ENCODE data around the gene CPT2. TPM values are rescaled to one million over a fixed set of nuclear protein-coding genes. Genes with fewer than 3 reads are reported as not detected.

Gene CPT2
- total RNA-seq, 1 donor from 2014 or later: 22.9 TPM

DNA sequence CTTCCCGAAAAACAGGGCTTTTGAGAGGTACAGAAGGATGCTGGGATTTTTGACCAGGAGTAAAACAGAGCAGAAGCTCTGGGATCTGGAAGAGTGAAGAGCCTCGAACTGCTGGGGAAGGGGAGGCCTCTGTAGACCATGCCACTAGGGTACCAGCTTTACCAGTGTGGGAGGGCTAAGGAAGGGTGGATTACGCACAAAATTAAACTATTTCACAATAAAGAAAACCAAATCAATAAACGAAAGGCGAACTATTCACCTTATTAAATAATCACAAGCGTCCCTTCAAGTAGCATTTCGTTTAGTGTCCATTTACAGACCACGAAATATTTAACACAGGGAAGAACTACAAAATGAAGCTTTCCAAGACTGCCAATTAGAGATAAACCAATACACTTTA is 23.1 kb downstream of the CPT2 start:
- TF ChIP-seq, protein P1, sequence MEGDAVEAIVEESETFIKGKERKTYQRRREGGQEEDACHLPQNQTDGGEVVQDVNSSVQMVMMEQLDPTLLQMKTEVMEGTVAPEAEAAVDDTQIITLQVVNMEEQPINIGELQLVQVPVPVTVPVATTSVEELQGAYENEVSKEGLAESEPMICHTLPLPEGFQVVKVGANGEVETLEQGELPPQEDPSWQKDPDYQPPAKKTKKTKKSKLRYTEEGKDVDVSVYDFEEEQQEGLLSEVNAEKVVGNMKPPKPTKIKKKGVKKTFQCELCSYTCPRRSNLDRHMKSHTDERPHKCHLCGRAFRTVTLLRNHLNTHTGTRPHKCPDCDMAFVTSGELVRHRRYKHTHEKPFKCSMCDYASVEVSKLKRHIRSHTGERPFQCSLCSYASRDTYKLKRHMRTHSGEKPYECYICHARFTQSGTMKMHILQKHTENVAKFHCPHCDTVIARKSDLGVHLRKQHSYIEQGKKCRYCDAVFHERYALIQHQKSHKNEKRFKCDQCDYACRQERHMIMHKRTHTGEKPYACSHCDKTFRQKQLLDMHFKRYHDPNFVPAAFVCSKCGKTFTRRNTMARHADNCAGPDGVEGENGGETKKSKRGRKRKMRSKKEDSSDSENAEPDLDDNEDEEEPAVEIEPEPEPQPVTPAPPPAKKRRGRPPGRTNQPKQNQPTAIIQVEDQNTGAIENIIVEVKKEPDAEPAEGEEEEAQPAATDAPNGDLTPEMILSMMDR (conservative IDR thresholded peaks at IDR 0.05): no peak
- Mint-ChIP-seq H3K36me3 (ENCODE audit: low read depth) (no peaks in the 10 kb centered on the region), H3K4me3 (peak overlapping the region; percentile 92), H3K27me3 (ENCODE audit: low read depth) (no peaks in the 10 kb centered on the region), H3K4me1 (peaks cover 39% of the 10 kb centered on the region), H3K27ac (ENCODE audit: unreplicated experiment) (peak overlapping the region; percentile 32), H3K9me3 (no peaks in the 10 kb centered on the region)
- no peak for DNase-seq (ENCODE audit: low read depth, low spot score)

DNA sequence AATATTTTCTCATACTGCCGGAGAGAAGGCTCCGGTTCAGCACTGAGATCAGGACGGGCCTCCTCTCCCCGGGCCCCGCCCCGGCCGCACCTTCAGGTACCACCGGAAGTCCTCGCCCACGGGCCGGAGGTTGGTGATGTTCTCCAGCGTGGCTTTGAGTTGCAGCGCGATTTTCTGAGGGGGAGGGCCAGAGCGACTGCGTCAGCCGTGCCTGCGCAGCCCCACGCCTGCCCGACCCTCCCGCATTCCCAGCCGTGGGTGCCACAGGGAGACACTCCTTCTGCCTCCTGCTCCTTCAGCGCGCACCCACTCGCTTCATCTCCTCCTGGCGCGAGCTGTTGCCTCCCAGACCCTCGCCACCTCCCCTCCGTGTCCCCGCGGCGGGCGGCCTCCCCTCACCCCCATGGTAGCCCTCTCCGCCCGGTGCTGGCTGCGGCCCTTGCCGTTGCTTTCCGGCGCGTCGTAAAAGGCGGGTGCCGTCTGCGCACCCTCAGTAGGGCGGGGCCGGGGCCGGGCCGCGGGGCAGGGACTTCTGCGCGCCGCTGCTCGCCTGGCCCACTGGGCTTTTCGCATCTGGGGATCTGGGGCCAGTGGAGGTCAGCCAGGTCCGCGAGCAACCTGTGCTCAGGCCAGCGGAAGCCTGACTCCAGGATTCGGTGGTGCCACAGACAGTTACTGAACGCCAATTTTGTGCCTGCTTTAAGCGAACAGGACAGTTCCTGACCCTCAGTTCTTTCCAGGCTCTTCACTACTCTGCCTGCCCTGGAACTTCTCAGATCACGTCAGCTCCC is 23.7 kb downstream of the CPT2 start, which contains the start of gene CZIB:
Gene CZIB, minus strand, starts transcription at position 464 of the 791 bp plus-strand sequence. Its CDS starts 59 bp downstream, at position 405.
- Mint-ChIP-seq H3K4me3 (peak within 1 kb of the TSS; percentile 92), H3K27ac (ENCODE audit: unreplicated experiment) (peak within 1 kb of the TSS; percentile 96), H3K27me3 (ENCODE audit: low read depth) (no peaks in the 10 kb centered on the region), H3K9me3 (no peaks in the 10 kb centered on the region), H3K36me3 (ENCODE audit: low read depth) (no peaks in the 10 kb centered on the region), H3K4me1 (peaks cover 34% of the 10 kb centered on the region)
- TF ChIP-seq, protein P1 (conservative IDR thresholded peaks at IDR 0.05): no peak
- peak; percentile 91 for DNase-seq (ENCODE audit: low read depth, low spot score)

DNA sequence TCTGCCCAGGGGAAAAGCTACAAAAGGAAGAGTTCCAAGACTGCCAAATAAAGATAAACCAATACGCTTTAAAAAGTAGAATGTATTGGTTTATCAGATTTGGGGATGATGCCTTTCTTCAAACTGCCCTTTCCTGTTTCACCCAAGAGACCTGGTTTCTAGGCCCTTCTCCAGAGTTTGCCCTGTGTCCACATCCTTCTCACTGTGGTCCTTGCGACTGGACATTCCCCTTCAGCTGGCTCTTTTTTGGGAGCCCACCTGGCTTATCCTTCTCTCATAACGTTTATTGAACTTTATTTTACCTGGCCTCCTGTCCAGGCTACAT is 24.3 kb downstream of the CPT2 start:
- H3K4me1 Mint-ChIP-seq: peaks cover 32% of the 10 kb centered on the region
- TF ChIP-seq, protein P1 (conservative IDR thresholded peaks at IDR 0.05): no peak
- H3K36me3 Mint-ChIP-seq (ENCODE audit: low read depth): no peaks in the 10 kb centered on the region
- peak overlapping the region; percentile 92 for H3K4me3 Mint-ChIP-seq
- DNase-seq (ENCODE audit: low read depth, low spot score): no peak
- H3K9me3 Mint-ChIP-seq: no peaks in the 10 kb centered on the region
- no peak overlapping the region for H3K27ac Mint-ChIP-seq (ENCODE audit: unreplicated experiment)
- no peaks in the 10 kb centered on the region for H3K27me3 Mint-ChIP-seq (ENCODE audit: low read depth)

DNA sequence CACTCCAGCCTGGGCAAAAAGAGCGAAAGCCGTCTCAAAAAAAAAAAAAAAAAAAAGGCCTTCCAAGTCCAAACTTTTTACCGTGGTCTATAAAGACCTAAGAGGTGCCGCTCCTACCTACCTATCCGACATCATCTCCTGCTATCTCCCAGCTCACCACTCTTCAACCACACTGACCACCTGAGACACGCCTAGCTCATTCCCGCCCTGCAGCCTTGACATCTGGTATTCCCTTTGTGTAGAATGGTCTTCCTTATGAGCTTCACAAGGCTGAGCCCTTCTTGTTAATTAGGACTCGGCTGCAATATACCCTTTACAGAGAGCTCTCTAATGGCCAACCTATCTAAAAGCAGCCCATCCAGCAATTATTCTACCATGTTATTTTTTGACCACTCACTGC is 41.0 kb downstream of the CPT2 start:
- peak overlapping the region; percentile 99 for H3K4me3 Mint-ChIP-seq
- no peaks in the 10 kb centered on the region for H3K9me3 Mint-ChIP-seq
- DNase-seq (ENCODE audit: low read depth, low spot score): no peak
- peak overlapping the region; percentile 98 for H3K27ac Mint-ChIP-seq (ENCODE audit: unreplicated experiment)
- H3K4me1 Mint-ChIP-seq: peaks cover 29% of the 10 kb centered on the region
- H3K36me3 Mint-ChIP-seq (ENCODE audit: low read depth): peaks cover 2% of the 10 kb centered on the region
- TF ChIP-seq, protein P1 (conservative IDR thresholded peaks at IDR 0.05): no peak
- peaks cover 2% of the 10 kb centered on the region for H3K27me3 Mint-ChIP-seq (ENCODE audit: low read depth)

DNA sequence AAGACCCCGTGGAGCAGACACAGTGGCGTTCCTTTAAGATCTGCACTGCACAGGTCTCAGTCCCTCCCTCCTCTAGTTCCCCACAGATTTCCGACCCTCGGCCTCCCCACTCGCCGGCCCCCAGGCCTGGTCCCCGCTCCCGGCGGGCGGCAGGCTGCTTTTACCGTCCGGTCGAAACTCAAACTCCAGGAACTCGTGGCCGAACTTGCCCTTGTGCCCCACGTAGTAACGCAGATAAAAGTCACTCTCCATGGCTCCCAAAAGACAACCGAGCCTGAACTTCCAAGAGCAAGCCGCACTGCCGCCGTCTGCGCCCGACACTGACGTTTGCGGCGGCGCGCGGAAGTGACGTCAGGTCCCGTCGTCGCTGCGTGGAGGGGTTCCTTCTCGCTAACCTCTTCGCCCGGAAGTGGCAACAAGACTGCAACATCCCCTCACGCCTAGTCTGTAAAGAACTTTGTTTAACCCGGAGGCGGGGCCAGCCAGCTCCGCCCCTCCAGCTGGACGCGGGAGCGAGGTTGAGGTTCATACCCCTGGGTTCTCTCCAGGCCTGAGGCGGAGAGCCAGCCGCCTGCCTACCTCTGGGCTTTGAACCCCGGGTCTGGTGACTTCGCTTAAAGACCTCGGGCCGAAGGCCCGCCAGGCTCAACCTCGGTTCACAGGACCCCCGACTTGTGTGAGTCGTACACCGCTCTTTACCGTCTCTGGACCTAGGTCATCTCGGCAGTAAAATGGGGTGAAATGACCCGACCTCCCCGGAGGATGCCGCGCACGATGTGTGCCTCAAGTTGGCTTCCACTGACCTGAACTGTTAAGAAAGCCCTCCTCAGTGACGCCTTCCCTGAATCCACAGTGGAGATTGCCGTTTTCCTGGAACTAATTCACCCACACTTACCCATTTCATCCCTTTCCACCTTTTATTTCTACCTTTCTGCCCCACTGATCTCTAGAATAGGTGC is 41.9 kb downstream of the CPT2 start, which contains the start of gene MAGOH:
Gene MAGOH, minus strand, starts transcription at position 322 of the 959 bp plus-strand sequence. Its CDS starts 70 bp downstream, at position 252.
- TF ChIP-seq, protein P1 (conservative IDR thresholded peaks at IDR 0.05): no peak
- H3K27ac Mint-ChIP-seq (ENCODE audit: unreplicated experiment): peak within 1 kb of the TSS; percentile 98
- peaks cover 29% of the 10 kb centered on the region for H3K4me1 Mint-ChIP-seq
- peak; percentile 92 for DNase-seq (ENCODE audit: low read depth, low spot score)
- peaks cover 2% of the 10 kb centered on the region for H3K27me3 Mint-ChIP-seq (ENCODE audit: low read depth)
- H3K36me3 Mint-ChIP-seq (ENCODE audit: low read depth): peaks cover 2% of the 10 kb centered on the region
- H3K9me3 Mint-ChIP-seq: no peaks in the 10 kb centered on the region
- H3K4me3 Mint-ChIP-seq: peak within 1 kb of the TSS; percentile 99
